HEK293 (cell line): Measurements from ENCODE around the gene NTN3.

Source experiments
- CTCF ChIA-PET: fragments of 350-600 bp; formaldehyde crosslinking; extraction: SDS; loops from one replicate; lab custom pipeline; 2021; ENCODE audit warnings: antibody characterized with exemption; lab: Yijun Ruan, JAX
- POLR2A ChIA-PET: fragments of 300-600 bp; formaldehyde crosslinking; extraction: SDS; loops from one replicate; lab custom pipeline; 2020; ENCODE audit warnings: antibody characterized with exemption, inconsistent platforms; lab: Yijun Ruan, JAX
- H3K27ac ChIP-seq: fragments of 200-500 bp; sonication (Bioruptor generic); 2 replicates; pipeline ENCODE4 v1.5.1; 2014; ENCODE audit warnings: low read depth, low read length, control low read depth, inconsistent platforms; ENCODE audit errors: extremely low read depth
- H3K36me3 ChIP-seq, 2 experiments: fragments of 200-500 bp in 1 of 2; sonication (Bioruptor generic) in 1 of 2; 1 replicate in 1 of 2; 2 replicates in 1 of 2; pipeline ENCODE4 v1.5.1; 2014 to 2017; ENCODE audit warnings: inconsistent platforms in 2 of 2, low read length in 2 of 2; ENCODE audit not compliant: control insufficient read depth in 2 of 2, insufficient read depth in 1 of 2
- H3K4me1 ChIP-seq: fragments of 200-500 bp; sonication (Bioruptor generic); 2 replicates; pipeline ENCODE4 v1.5.1; 2014; ENCODE audit warnings: mild to moderate bottlenecking, low read length, inconsistent platforms; ENCODE audit not compliant: control insufficient read depth, insufficient read depth
- H3K4me3 ChIP-seq: 2 replicates; pipeline ENCODE4 v1.5.1; 2011; ENCODE audit warnings: low read depth, mild to moderate bottlenecking, control low read depth, low read length, moderate library complexity
- H3K9me3 ChIP-seq: fragments of 200-500 bp; sonication (Bioruptor generic); 2 replicates; pipeline ENCODE4 v1.5.1; 2014; ENCODE audit warnings: low read depth, low read length, inconsistent platforms; ENCODE audit not compliant: control insufficient read depth, insufficient read depth
- KLF1 ChIP-seq: fragments of 450-650 bp; formaldehyde crosslinking; IDR thresholded peaks from 2 replicates; pipeline ENCODE4 v1.5.1; 2016; ENCODE audit warnings: missing biosample characterization, missing genetic modification characterization
- KLF10 ChIP-seq: fragments of 450-650 bp; IDR thresholded peaks from 2 replicates; pipeline ENCODE4 v1.5.1; 2018; ENCODE audit warnings: missing biosample characterization, mild to moderate bottlenecking, missing genetic modification characterization
- KLF9 ChIP-seq: fragments of 450-650 bp; formaldehyde crosslinking; IDR thresholded peaks from 2 replicates; pipeline ENCODE4 v1.5.1; 2016; ENCODE audit warnings: missing biosample characterization, missing genetic modification characterization, low read depth
- MEIS1 ChIP-seq: sonication (generic); formaldehyde crosslinking; IDR thresholded peaks from 2 replicates; pipeline ENCODE4 v1.8.1; 2022; ENCODE audit warnings: missing genetic modification reagents, mild to moderate bottlenecking, borderline replicate concordance
- RBAK ChIP-seq: fragments of 450-650 bp; formaldehyde crosslinking; IDR thresholded peaks from 2 replicates; pipeline ENCODE4 v1.5.1; 2016; ENCODE audit warnings: missing biosample characterization, missing genetic modification characterization
- SETDB1 ChIP-seq: IDR thresholded peaks from one replicate; pipeline ENCODE4 v1.6.1; 2017; ENCODE audit warnings: mild to moderate bottlenecking, low read length, moderate library complexity, mixed read lengths; ENCODE audit not compliant: insufficient read length
- SP2 ChIP-seq: fragments of 450-650 bp; formaldehyde crosslinking; IDR thresholded peaks from 2 replicates; pipeline ENCODE4 v1.5.1; 2016; ENCODE audit warnings: missing biosample characterization, missing genetic modification characterization
- WT1 ChIP-seq: fragments of 450-650 bp; formaldehyde crosslinking; IDR thresholded peaks from 2 replicates; pipeline ENCODE4 v1.5.1; 2016; ENCODE audit warnings: missing biosample characterization, missing genetic modification characterization
- ZBTB1 ChIP-seq: fragments of 450-650 bp; formaldehyde crosslinking; IDR thresholded peaks from 2 replicates; pipeline ENCODE4 v1.5.1; 2016; ENCODE audit warnings: missing biosample characterization, missing genetic modification characterization
- ZBTB17 ChIP-seq: fragments of 450-650 bp; formaldehyde crosslinking; IDR thresholded peaks from 2 replicates; pipeline ENCODE4 v1.5.1; 2016; ENCODE audit warnings: missing biosample characterization, missing genetic modification characterization
- ZBTB20 ChIP-seq: fragments of 450-650 bp; formaldehyde crosslinking; IDR thresholded peaks from 2 replicates; pipeline ENCODE4 v1.5.1; 2016; ENCODE audit warnings: missing biosample characterization, missing genetic modification characterization
- ZEB2 ChIP-seq: fragments of 450-650 bp; formaldehyde crosslinking; IDR thresholded peaks from 2 replicates; pipeline ENCODE4 v1.5.1; 2016; ENCODE audit warnings: missing biosample characterization, missing genetic modification characterization
- ZFHX2 ChIP-seq: fragments of 450-650 bp; formaldehyde crosslinking; conservative IDR thresholded peaks from 2 replicates; pipeline ENCODE4 v1.5.1; 2016; ENCODE audit warnings: missing biosample characterization, missing genetic modification characterization
- ZFP41 ChIP-seq: fragments of 450-650 bp; formaldehyde crosslinking; IDR thresholded peaks from 2 replicates; pipeline ENCODE4 v1.5.1; 2016; ENCODE audit warnings: missing biosample characterization, missing genetic modification characterization, borderline replicate concordance
- ZIC2 ChIP-seq: fragments of 450-650 bp; formaldehyde crosslinking; IDR thresholded peaks from 2 replicates; pipeline ENCODE4 v1.5.1; 2016; ENCODE audit warnings: missing biosample characterization, missing genetic modification characterization
- ZNF112 ChIP-seq: fragments of 450-650 bp; formaldehyde crosslinking; IDR thresholded peaks from 2 replicates; pipeline ENCODE4 v1.5.0; 2017; ENCODE audit warnings: missing biosample characterization, missing genetic modification characterization
- ZNF121 ChIP-seq: fragments of 450-650 bp; formaldehyde crosslinking; IDR thresholded peaks from 2 replicates; pipeline ENCODE4 v1.5.1; 2016; ENCODE audit warnings: missing biosample characterization, missing genetic modification characterization
- ZNF138 ChIP-seq: fragments of 450-650 bp; formaldehyde crosslinking; IDR thresholded peaks from 2 replicates; pipeline ENCODE4 v1.5.1; 2016; ENCODE audit warnings: missing biosample characterization, missing genetic modification characterization, borderline replicate concordance
- ZNF19 ChIP-seq: fragments of 450-650 bp; formaldehyde crosslinking; IDR thresholded peaks from 2 replicates; pipeline ENCODE4; 2016; ENCODE audit warnings: missing biosample characterization, missing genetic modification characterization, low read depth
- ZNF311 ChIP-seq: fragments of 450-650 bp; formaldehyde crosslinking; IDR thresholded peaks from 2 replicates; pipeline ENCODE4 v1.5.1; 2017; ENCODE audit warnings: missing biosample characterization, missing genetic modification characterization, borderline replicate concordance
- ZNF354C ChIP-seq: fragments of 450-650 bp; formaldehyde crosslinking; IDR thresholded peaks from 2 replicates; pipeline ENCODE4 v1.5.1; 2016; ENCODE audit warnings: missing biosample characterization, missing genetic modification characterization, low read depth, borderline replicate concordance
- ZNF366 ChIP-seq: fragments of 450-650 bp; formaldehyde crosslinking; conservative IDR thresholded peaks from 2 replicates; pipeline ENCODE4 v1.5.1; 2016; ENCODE audit warnings: missing biosample characterization, missing genetic modification characterization
- ZNF449 ChIP-seq: fragments of 450-650 bp; formaldehyde crosslinking; IDR thresholded peaks from 2 replicates; pipeline ENCODE4 v1.5.1; 2017; ENCODE audit warnings: missing biosample characterization, mild to moderate bottlenecking, missing genetic modification characterization, moderate library complexity
- ZNF518A ChIP-seq: fragments of 450-650 bp; formaldehyde crosslinking; conservative IDR thresholded peaks from 2 replicates; pipeline ENCODE4 v1.5.1; 2016; ENCODE audit warnings: low read depth, missing biosample characterization, missing genetic modification characterization
- ZNF624 ChIP-seq: fragments of 450-650 bp; formaldehyde crosslinking; IDR thresholded peaks from 2 replicates; pipeline ENCODE4 v1.5.1; 2017; ENCODE audit warnings: missing biosample characterization, missing genetic modification characterization
- ZNF658 ChIP-seq: fragments of 450-650 bp; formaldehyde crosslinking; IDR thresholded peaks from 2 replicates; pipeline ENCODE4; 2016; ENCODE audit warnings: missing biosample characterization, missing genetic modification characterization
- ZNF660 ChIP-seq: fragments of 450-650 bp; IDR thresholded peaks from 2 replicates; pipeline ENCODE4 v1.5.1; 2018; ENCODE audit warnings: missing biosample characterization, mild to moderate bottlenecking, missing genetic modification characterization
- ZNF664 ChIP-seq: fragments of 450-650 bp; formaldehyde crosslinking; IDR thresholded peaks from 2 replicates; pipeline ENCODE4 v1.5.1; 2016; ENCODE audit warnings: missing biosample characterization, missing genetic modification characterization
- ZNF747 ChIP-seq: fragments of 450-650 bp; formaldehyde crosslinking; IDR thresholded peaks from 2 replicates; pipeline ENCODE4 v1.5.1; 2016; ENCODE audit warnings: missing biosample characterization, missing genetic modification characterization
- ZNF76 ChIP-seq: fragments of 450-650 bp; formaldehyde crosslinking; IDR thresholded peaks from 2 replicates; pipeline ENCODE4; 2016; ENCODE audit warnings: low read depth, missing biosample characterization, missing genetic modification characterization, borderline replicate concordance
- ZNF791 ChIP-seq: fragments of 450-650 bp; formaldehyde crosslinking; IDR thresholded peaks from 2 replicates; pipeline ENCODE4 v1.5.1; 2016; ENCODE audit warnings: missing biosample characterization, missing genetic modification characterization
- ZNF830 ChIP-seq: fragments of 450-650 bp; IDR thresholded peaks from 2 replicates; pipeline ENCODE4 v1.5.0; 2018; ENCODE audit warnings: missing biosample characterization, missing genetic modification characterization, low read depth, mild to moderate bottlenecking, moderate library complexity
- ZNF843 ChIP-seq: fragments of 450-650 bp; formaldehyde crosslinking; IDR thresholded peaks from 2 replicates; pipeline ENCODE4 v1.5.1; 2016; ENCODE audit warnings: missing biosample characterization, missing genetic modification characterization

NTN3 gene

GRCh38 chr16:2467528-2468232, 3.4 kb upstream of the NTN3 start (continued):
- TF ChIP-seq ZNF518A (tag by site-specific recombination) (no peak), ZNF76 (no peak), ZNF449 (tag by site-specific recombination) (no peak), ZBTB20 (tag by site-specific recombination) (0 out of 2 replicates have a peak, but pooled peaks have one; percentile 16), ZNF791 (tag by site-specific recombination) (no peak), ZBTB1 (tag by site-specific recombination) (no peak), SP2 (peak; percentile 84), KLF9 (peak; percentile 30; the same call in 1 of the 2 replicates), ZNF354C (tag by site-specific recombination) (no peak), KLF1 (tag by site-specific recombination) (no peak), ZNF138 (tag by site-specific recombination) (no peak), ZNF843 (tag by site-specific recombination) (0 out of 2 replicates have a peak, but pooled peaks have one; percentile 6), ZFHX2 (peak; percentile 96), ZNF311 (tag by site-specific recombination) (no peak), ZNF112 (tag by site-specific recombination) (no peak), ZNF830 (no peak), ZEB2 (tag by site-specific recombination) (no peak; the same call in none of the 2 replicates), MEIS1 (no peak), RBAK (tag by site-specific recombination) (no peak), WT1 (tag by site-specific recombination) (peak; percentile 43)

- H3K4me1 ChIP-seq = peaks cover 27% of the 10 kb centered on the region
- TF ChIP-seq ZNF747 (tag by site-specific recombination) = no peak
- TF ChIP-seq ZFHX2 = no peak
- no peak for TF ChIP-seq KLF10
- no peak for TF ChIP-seq ZNF664 (tag by site-specific recombination)
- TF ChIP-seq ZNF624 (tag by site-specific recombination) = no peak
- no peak for TF ChIP-seq ZNF658
- TF ChIP-seq ZNF121 (tag by site-specific recombination) = 0 out of 2 replicates have a peak, but pooled peaks have one; percentile 9
- TF ChIP-seq ZBTB17 (tag by site-specific recombination) = peak; percentile 97
- TF ChIP-seq KLF9 = peak; percentile 31
- peak; percentile 62 for TF ChIP-seq ZNF366 (tag by site-specific recombination)
- no peak; the same call in none of the 2 replicates for TF ChIP-seq ZIC2
- no peak for TF ChIP-seq ZFP41
- TF ChIP-seq ZNF19 (tag by site-specific recombination) = no peak
- peak; percentile 16; the same call in 1 of the 2 replicates for TF ChIP-seq ZNF660
- TF ChIP-seq ZBTB20 (tag by site-specific recombination) = peak; percentile 58
- TF ChIP-seq SETDB1 = no peak
Observed at GRCh38 chr16:2468233-2468724, 2.8 kb upstream of the NTN3 start.

More at GRCh38 chr16:2468233-2468724, 2.8 kb upstream of the NTN3 start:
- Histone ChIP-seq H3K9me3 (no peaks in the 10 kb centered on the region), H3K27ac (peak overlapping the region; percentile 85), H3K36me3 (peaks cover 0 to 11% of the 10 kb centered on the region in 2 experiments; a peak in 1 of 3 replicates), H3K4me3 (peak overlapping the region; percentile 37)
- POLR2A ChIA-PET = interaction anchor here (0.6 to 3.2 kb wide), 10 partner anchors 9 to 425 kb away, joined by 3 to 34 read pairs (median 4); partner anchors contain the start of genes ATP6V0C, ECI1 and TEDC2
- CTCF ChIA-PET = interaction anchor here (0.6 to 2.5 kb wide), 3 partner anchors 32 to 218 kb away, joined by 3 to 8 read pairs (median 4); no protein-coding TSS in a partner anchor
